HG03558 (cell line): ENCODE measurements around the gene STAG3.
"Not testable (repeated sequence)": the region's sequence is repeated elsewhere in the genome, so short reads cannot be mapped to it uniquely, and the experiment has no call there.

ENCODE experiments used
- ATAC-seq: cut with Tn5 transposase; IDR thresholded peaks from one replicate; pipeline ENCODE4 v1.9.1; 2021; ENCODE audit warnings: moderate number of reproducible peaks; ENCODE audit not compliant: unreplicated experiment; ENCODE audit errors: extremely low read depth

The STAG3 gene

DNA sequence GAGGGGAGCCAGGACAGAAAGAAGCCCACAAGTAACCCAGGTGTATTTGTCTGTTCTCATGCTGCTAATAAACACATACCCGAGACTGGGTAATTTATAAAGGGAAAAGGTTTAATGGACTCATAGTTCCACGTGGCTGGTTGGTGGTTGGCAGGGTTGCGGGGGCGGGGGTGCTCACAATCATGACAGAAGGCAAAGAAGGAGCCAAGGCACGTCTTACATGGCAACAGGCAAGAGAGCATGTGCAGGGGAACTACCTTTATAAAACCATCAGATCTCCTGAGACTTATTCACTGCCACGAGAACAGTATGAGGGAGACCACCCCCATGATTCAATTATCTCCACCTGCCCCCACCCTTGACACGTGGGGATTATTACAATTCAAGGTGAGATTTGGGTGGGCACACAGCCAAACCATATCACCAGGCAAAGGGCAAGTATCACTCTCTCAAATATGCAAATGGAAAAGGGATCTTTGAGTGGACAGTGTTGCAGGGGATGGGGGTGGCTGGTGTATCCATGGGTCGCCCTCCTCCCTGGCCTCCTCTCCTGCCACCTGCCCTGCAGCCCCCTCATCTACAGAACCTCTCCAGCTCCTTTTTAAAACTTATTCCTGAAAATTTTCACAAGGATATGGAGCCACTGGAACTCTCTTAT is 57.1 kb downstream of the STAG3 start:
- ATAC-seq = not testable (repeated sequence)

DNA sequence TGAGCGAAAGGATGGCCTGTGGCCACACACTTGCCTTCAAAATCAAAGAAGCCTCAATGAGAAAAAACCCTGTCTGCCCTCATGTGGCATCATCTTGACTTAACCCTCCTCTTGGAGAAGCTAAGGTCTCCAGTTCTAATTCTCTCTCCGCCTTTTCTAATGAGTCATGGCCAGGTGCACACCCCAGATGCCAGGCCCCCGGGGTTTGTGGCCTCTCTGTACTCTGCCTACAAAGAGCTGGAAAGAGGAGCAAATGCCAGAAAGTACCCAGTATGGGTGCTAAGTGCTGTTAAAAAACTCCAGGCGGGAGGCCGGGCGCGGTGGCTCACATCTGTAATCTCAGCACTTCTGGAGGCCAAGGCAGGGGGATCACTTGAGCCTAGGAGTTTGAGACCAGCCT is 62.3 kb downstream of the STAG3 start:
- not testable (repeated sequence) for ATAC-seq

DNA sequence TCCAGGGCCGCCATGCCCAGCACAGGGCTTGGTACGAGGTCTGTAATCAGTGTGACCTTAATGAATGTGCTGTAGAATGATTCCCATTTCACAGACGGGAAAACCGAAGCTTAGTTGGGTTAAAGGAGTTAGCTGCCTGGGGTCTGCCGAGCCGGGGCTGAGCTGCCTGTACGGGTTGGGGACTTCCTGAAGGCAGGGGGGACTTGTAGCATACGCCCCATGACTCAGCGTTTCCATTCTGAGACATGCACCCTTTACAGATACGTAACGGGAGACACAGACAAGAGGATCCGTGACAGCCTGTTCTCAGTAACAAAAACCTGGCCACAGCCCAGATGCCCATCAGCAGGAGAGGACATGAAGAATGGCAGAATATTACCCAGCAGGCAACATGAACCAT is 65.7 kb downstream of the STAG3 start:
- not testable (repeated sequence) for ATAC-seq

- not testable (repeated sequence) for ATAC-seq
These were observed 67.4 kb downstream of the STAG3 start for GRCh38 chr7:100244988-100245605.

- ATAC-seq = not testable (repeated sequence)
These were observed 68.6 kb downstream of the STAG3 start for GRCh38 chr7:100246121-100246864.

- not testable (repeated sequence) for ATAC-seq
These were observed 69.1 kb downstream of the STAG3 start for GRCh38 chr7:100246865-100247137.

GRCh38 chr7:100247152-100247757 is 69.5 kb downstream of the STAG3 start:
- no peak for ATAC-seq

- no peak for ATAC-seq
These were observed 70.8 kb downstream of the STAG3 start for GRCh38 chr7:100248483-100248882.

GRCh38 chr7:100257017-100257416 is 79.3 kb downstream of the STAG3 start:
- ATAC-seq = no peak

DNA sequence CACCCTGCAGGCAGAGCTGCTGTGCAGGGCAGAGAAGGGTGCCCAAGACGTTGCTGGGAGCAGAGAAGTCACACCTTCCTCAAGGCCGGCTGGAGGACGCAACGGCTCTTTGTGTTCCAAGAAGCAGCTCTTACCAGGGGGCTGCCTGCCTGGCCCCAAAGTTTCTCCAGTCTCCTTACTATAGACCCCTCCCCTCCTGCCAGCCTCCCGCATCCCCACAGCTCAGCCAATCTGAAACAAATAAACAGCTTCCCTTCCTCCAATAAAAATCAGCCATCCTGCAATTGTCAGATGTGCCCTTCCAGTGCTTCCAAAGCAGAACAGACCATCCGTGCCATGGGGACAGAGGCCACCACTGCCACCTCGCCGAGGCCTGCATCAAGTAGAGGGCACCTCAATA is 82.3 kb downstream of the STAG3 start:
- ATAC-seq = not testable (repeated sequence)

DNA sequence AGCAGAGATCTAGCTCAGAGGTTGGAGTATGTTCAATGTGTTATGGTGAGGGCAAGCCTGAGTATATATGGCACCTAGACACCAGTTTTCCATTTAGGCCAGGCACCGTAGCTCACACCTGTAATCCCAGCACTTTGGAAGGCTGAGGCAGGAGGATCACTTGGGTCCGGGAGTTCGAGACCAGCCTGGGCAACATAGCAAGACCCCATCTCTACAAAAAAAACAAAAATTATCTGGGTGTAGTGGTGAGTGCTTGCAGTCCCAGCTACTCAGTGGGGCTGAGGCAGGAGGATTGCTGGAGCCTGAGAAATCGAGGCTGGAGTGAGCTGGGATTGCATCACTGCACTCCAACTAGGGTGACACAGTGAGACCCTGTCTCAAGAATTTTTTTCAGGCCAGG is 85.2 kb downstream of the STAG3 start:
- not testable (repeated sequence) for ATAC-seq
